Measurements from ENCODE around the gene RAX2. TPM values are rescaled to one million over a fixed set of nuclear protein-coding genes. Genes with fewer than 3 reads are reported as not detected.

RAX2 gene
- total RNA-seq, 1 donor, result under 0.01 TPM

- DNase-seq (ENCODE audit: low read depth in 2 of 3, low spot score in 2 of 3), result no peak
These were observed 38.3 kb downstream of the RAX2 start for GRCh38 chr19:3733549-3734309.

GRCh38 chr19:3732108-3732507, 39.9 kb downstream of the RAX2 start:
- DNase-seq (ENCODE audit: low read depth in 2 of 3, low spot score in 2 of 3), result no peak

GRCh38 chr19:3730457-3730958, 41.5 kb downstream of the RAX2 start:
- no peak for DNase-seq (ENCODE audit: low read depth in 2 of 3, low spot score in 2 of 3)

- no peak for DNase-seq (ENCODE audit: low read depth in 2 of 3, low spot score in 2 of 3)
These were observed 46.3 kb downstream of the RAX2 start for GRCh38 chr19:3725640-3726310.

GRCh38 chr19:3725121-3725520, 46.9 kb downstream of the RAX2 start:
- no peak for DNase-seq (ENCODE audit: low read depth in 2 of 3, low spot score in 2 of 3)

- DNase-seq (ENCODE audit: low read depth in 2 of 3, low spot score in 2 of 3), result no peak
These were observed 48.1 kb downstream of the RAX2 start for GRCh38 chr19:3723883-3724282.

GRCh38 chr19:3723110-3723488, 48.9 kb downstream of the RAX2 start:
- no peak for DNase-seq (ENCODE audit: low read depth in 2 of 3, low spot score in 2 of 3)

GRCh38 chr19:3722443-3723109, 49.5 kb downstream of the RAX2 start:
- DNase-seq (ENCODE audit: low read depth in 2 of 3, low spot score in 2 of 3), result no peak

GRCh38 chr19:3721887-3722442, 50.1 kb downstream of the RAX2 start:
- no peak for DNase-seq (ENCODE audit: low read depth in 2 of 3, low spot score in 2 of 3)

- DNase-seq (ENCODE audit: low read depth in 2 of 3, low spot score in 2 of 3), result peak; percentile 63 to 90 (median 88)
These were observed 50.7 kb downstream of the RAX2 start for GRCh38 chr19:3721131-3721886.

GRCh38 chr19:3720349-3720917, 51.6 kb downstream of the RAX2 start:
- DNase-seq (ENCODE audit: low read depth in 2 of 3, low spot score in 2 of 3), result no peak

GRCh38 chr19:3719868-3720267, 52.2 kb downstream of the RAX2 start:
- no peak for DNase-seq (ENCODE audit: low read depth in 2 of 3, low spot score in 2 of 3)

Small RNA genes lying within 50 kb of the gene (small RNA-seq; reads per million reads assigned to genes)
- not detected for gene AC005777.1

Other genes with a start within 250 kb of the RAX2 start
- gene TEKTIP1, start 233.1 kb downstream of the RAX2 start, total RNA-seq, result 0.54 TPM
- gene MFSD12, start 214.6 kb downstream of the RAX2 start, total RNA-seq, result 82.4 TPM
- gene HMG20B, start 199.3 kb downstream of the RAX2 start, total RNA-seq, result 99.1 TPM
- 2.4 TPM for gene GIPC3, start 186.8 kb downstream of the RAX2 start, total RNA-seq
- 1.3 TPM for gene TBXA2R, start 165.4 kb downstream of the RAX2 start, total RNA-seq
- 48.2 TPM for gene CACTIN, start 145.4 kb downstream of the RAX2 start, total RNA-seq
- gene PIP5K1C, start 71.8 kb downstream of the RAX2 start, total RNA-seq, result 23.4 TPM
- 1.1 TPM for gene TJP3, start 63.8 kb downstream of the RAX2 start, total RNA-seq
- 36.4 TPM for gene APBA3, start 10.5 kb downstream of the RAX2 start, total RNA-seq
- gene MRPL54, start 9.5 kb downstream of the RAX2 start, total RNA-seq, result 42.0 TPM
- 160 TPM for gene MATK, start 14.2 kb upstream of the RAX2 start, total RNA-seq
- gene ZFR2, start 96.8 kb upstream of the RAX2 start, total RNA-seq, result under 0.01 TPM
- gene ATCAY, start 108.5 kb upstream of the RAX2 start, total RNA-seq, result under 0.01 TPM
- not detected for gene NMRK2, start 160.8 kb upstream of the RAX2 start, total RNA-seq
- 61.7 TPM for gene DAPK3, start 198.9 kb upstream of the RAX2 start, total RNA-seq
- gene EEF2, start 213.2 kb upstream of the RAX2 start, total RNA-seq, result 7,662 TPM
- gene PIAS4, start 235.5 kb upstream of the RAX2 start, total RNA-seq, result 21.8 TPM